ENCODE measurements around the gene SPOCK1. TPM values are rescaled to one million over a fixed set of nuclear protein-coding genes. Genes with fewer than 3 reads are reported as not detected.
A peak's percentile ranks its signal among the peaks of the same experiment; 100 is the strongest.

Gene SPOCK1
- total RNA-seq, 2 experiments from 2014 or later, result not detected

GRCh38 chr5:137078171-137078665 lies 420.9 kb downstream of the SPOCK1 start:
- ChIA-PET POLR2A (no interaction called here), CTCF (no interaction called here)
- DNase-seq (no peak), ATAC-seq (no peak)
- Mint-ChIP-seq H3K27me3 (ENCODE audit: low read depth) (no peaks in the 10 kb centered on the region), H3K4me3 (no peak overlapping the region), H3K36me3 (ENCODE audit: low read depth) (no peaks in the 10 kb centered on the region), H3K4me1 (ENCODE audit: low read depth) (no peaks in the 10 kb centered on the region), H3K9me3 (ENCODE audit: insufficient read depth) (no peaks in the 10 kb centered on the region), H3K27ac (no peak overlapping the region)

- ATAC-seq (no peak), DNase-seq (peak; percentile 26)
- Mint-ChIP-seq H3K9me3 (ENCODE audit: insufficient read depth) (no peaks in the 10 kb centered on the region), H3K27ac (no peak overlapping the region), H3K36me3 (ENCODE audit: low read depth) (no peaks in the 10 kb centered on the region), H3K27me3 (ENCODE audit: low read depth) (no peaks in the 10 kb centered on the region), H3K4me1 (ENCODE audit: low read depth) (no peaks in the 10 kb centered on the region), H3K4me3 (no peak overlapping the region)
- CTCF ChIA-PET, result interaction anchor here (0.8 kb wide), 1 partner anchor 27 kb away, joined by 3 read pairs; no protein-coding TSS in a partner anchor
- POLR2A ChIA-PET, result interaction anchor here (0.5 to 0.6 kb wide), 2 partner anchors 98 to 938 kb away, joined by 3 to 4 read pairs; no protein-coding TSS in a partner anchor
Observed at GRCh38 chr5:137075163-137075970, 423.8 kb downstream of the SPOCK1 start.

- CTCF ChIA-PET, result no interaction called here
- Mint-ChIP-seq H3K27ac (no peak overlapping the region), H3K27me3 (ENCODE audit: low read depth) (no peaks in the 10 kb centered on the region), H3K4me3 (no peak overlapping the region), H3K36me3 (ENCODE audit: low read depth) (no peaks in the 10 kb centered on the region), H3K4me1 (ENCODE audit: low read depth) (no peaks in the 10 kb centered on the region), H3K9me3 (ENCODE audit: insufficient read depth) (no peaks in the 10 kb centered on the region)
- POLR2A ChIA-PET, result no interaction called here
- ATAC-seq (no peak), DNase-seq (no peak)
Observed at GRCh38 chr5:137073189-137073588, 425.9 kb downstream of the SPOCK1 start.

- no peaks in the 10 kb centered on the region for H3K27me3 Mint-ChIP-seq (ENCODE audit: low read depth)
- ChIA-PET POLR2A (no interaction called here), CTCF (no interaction called here)
Observed at GRCh38 chr5:137072361-137073115, 426.6 kb downstream of the SPOCK1 start.

GRCh38 chr5:137071931-137072330 lies 427.2 kb downstream of the SPOCK1 start:
- no peak for DNase-seq
- Mint-ChIP-seq H3K4me1 (ENCODE audit: low read depth) (no peaks in the 10 kb centered on the region), H3K36me3 (ENCODE audit: low read depth) (no peaks in the 10 kb centered on the region), H3K27ac (no peak overlapping the region), H3K9me3 (ENCODE audit: insufficient read depth) (no peaks in the 10 kb centered on the region), H3K4me3 (no peak overlapping the region), H3K27me3 (ENCODE audit: low read depth) (no peaks in the 10 kb centered on the region)
- ATAC-seq, result no peak
- ChIA-PET POLR2A (no interaction called here), CTCF (no interaction called here)

More at GRCh38 chr5:137072361-137073115, 426.6 kb downstream of the SPOCK1 start:
- H3K27ac Mint-ChIP-seq, result no peak overlapping the region
- no peak for DNase-seq
- H3K4me3 Mint-ChIP-seq, result no peak overlapping the region
- H3K36me3 Mint-ChIP-seq (ENCODE audit: low read depth), result no peaks in the 10 kb centered on the region
- ATAC-seq, result no peak
- H3K4me1 Mint-ChIP-seq (ENCODE audit: low read depth), result no peaks in the 10 kb centered on the region
- no peaks in the 10 kb centered on the region for H3K9me3 Mint-ChIP-seq (ENCODE audit: insufficient read depth)

GRCh38 chr5:137071526-137071925 lies 427.6 kb downstream of the SPOCK1 start:
- H3K36me3 Mint-ChIP-seq (ENCODE audit: low read depth), result no peaks in the 10 kb centered on the region
- H3K27me3 Mint-ChIP-seq (ENCODE audit: low read depth), result no peaks in the 10 kb centered on the region
- no peak overlapping the region for H3K4me3 Mint-ChIP-seq
- CTCF ChIA-PET, result no interaction called here
- POLR2A ChIA-PET, result no interaction called here
- no peaks in the 10 kb centered on the region for H3K4me1 Mint-ChIP-seq (ENCODE audit: low read depth)
- no peak overlapping the region for H3K27ac Mint-ChIP-seq
- DNase-seq (no peak), ATAC-seq (no peak)
- H3K9me3 Mint-ChIP-seq (ENCODE audit: insufficient read depth), result no peaks in the 10 kb centered on the region

GRCh38 chr5:137070521-137070920 lies 428.6 kb downstream of the SPOCK1 start:
- Mint-ChIP-seq H3K27me3 (ENCODE audit: low read depth) (no peaks in the 10 kb centered on the region), H3K4me3 (no peak overlapping the region), H3K4me1 (ENCODE audit: low read depth) (no peaks in the 10 kb centered on the region), H3K9me3 (ENCODE audit: insufficient read depth) (no peaks in the 10 kb centered on the region), H3K36me3 (ENCODE audit: low read depth) (no peaks in the 10 kb centered on the region), H3K27ac (no peak overlapping the region)
- CTCF ChIA-PET, result no interaction called here
- POLR2A ChIA-PET, result no interaction called here
- DNase-seq, result no peak
- ATAC-seq, result no peak

- no peak overlapping the region for H3K4me3 Mint-ChIP-seq
- no peaks in the 10 kb centered on the region for H3K27me3 Mint-ChIP-seq (ENCODE audit: low read depth)
- H3K9me3 Mint-ChIP-seq (ENCODE audit: insufficient read depth), result no peaks in the 10 kb centered on the region
- H3K27ac Mint-ChIP-seq, result no peak overlapping the region
- ATAC-seq, result no peak
- no peaks in the 10 kb centered on the region for H3K36me3 Mint-ChIP-seq (ENCODE audit: low read depth)
- H3K4me1 Mint-ChIP-seq (ENCODE audit: low read depth), result no peaks in the 10 kb centered on the region
- POLR2A ChIA-PET, result no interaction called here
- no peak for DNase-seq
- CTCF ChIA-PET, result no interaction called here
Observed at GRCh38 chr5:137069358-137069757, 429.8 kb downstream of the SPOCK1 start.

- ChIA-PET POLR2A (no interaction called here), CTCF (no interaction called here)
- DNase-seq, result no peak
- Mint-ChIP-seq H3K36me3 (ENCODE audit: low read depth) (no peaks in the 10 kb centered on the region), H3K27ac (no peak overlapping the region), H3K27me3 (ENCODE audit: low read depth) (peaks cover 3% of the 10 kb centered on the region), H3K9me3 (ENCODE audit: insufficient read depth) (no peaks in the 10 kb centered on the region), H3K4me1 (ENCODE audit: low read depth) (no peaks in the 10 kb centered on the region), H3K4me3 (no peak overlapping the region)
- ATAC-seq, result no peak
Observed at GRCh38 chr5:137061382-137061781, 437.7 kb downstream of the SPOCK1 start.

GRCh38 chr5:137058089-137058488 lies 441.0 kb downstream of the SPOCK1 start:
- no peak for DNase-seq
- no peaks in the 10 kb centered on the region for H3K9me3 Mint-ChIP-seq (ENCODE audit: insufficient read depth)
- H3K27me3 Mint-ChIP-seq (ENCODE audit: low read depth), result peaks cover 3% of the 10 kb centered on the region
- H3K27ac Mint-ChIP-seq, result no peak overlapping the region
- no peaks in the 10 kb centered on the region for H3K4me1 Mint-ChIP-seq (ENCODE audit: low read depth)
- ChIA-PET POLR2A (no interaction called here), CTCF (no interaction called here)
- no peak overlapping the region for H3K4me3 Mint-ChIP-seq
- ATAC-seq, result no peak
- H3K36me3 Mint-ChIP-seq (ENCODE audit: low read depth), result no peaks in the 10 kb centered on the region

GRCh38 chr5:137056676-137057075 lies 442.4 kb downstream of the SPOCK1 start:
- H3K4me1 Mint-ChIP-seq (ENCODE audit: low read depth), result no peaks in the 10 kb centered on the region
- no peak overlapping the region for H3K27ac Mint-ChIP-seq
- peaks cover 3% of the 10 kb centered on the region for H3K27me3 Mint-ChIP-seq (ENCODE audit: low read depth)
- DNase-seq (no peak), ATAC-seq (no peak)
- H3K36me3 Mint-ChIP-seq (ENCODE audit: low read depth), result no peaks in the 10 kb centered on the region
- H3K9me3 Mint-ChIP-seq (ENCODE audit: insufficient read depth), result no peaks in the 10 kb centered on the region
- H3K4me3 Mint-ChIP-seq, result no peak overlapping the region
- POLR2A ChIA-PET, result no interaction called here
- CTCF ChIA-PET, result no interaction called here

GRCh38 chr5:137055271-137055872 lies 443.8 kb downstream of the SPOCK1 start:
- no peak overlapping the region for H3K4me3 Mint-ChIP-seq
- peaks cover 3% of the 10 kb centered on the region for H3K27me3 Mint-ChIP-seq (ENCODE audit: low read depth)
- no peak overlapping the region for H3K27ac Mint-ChIP-seq
- POLR2A ChIA-PET, result no interaction called here
- ATAC-seq, result no peak
- H3K36me3 Mint-ChIP-seq (ENCODE audit: low read depth), result no peaks in the 10 kb centered on the region
- CTCF ChIA-PET, result no interaction called here
- H3K4me1 Mint-ChIP-seq (ENCODE audit: low read depth), result no peaks in the 10 kb centered on the region
- no peak for DNase-seq
- H3K9me3 Mint-ChIP-seq (ENCODE audit: insufficient read depth), result no peaks in the 10 kb centered on the region

All from activated CD8-positive, alpha-beta T cell treated with anti-CD3 and anti-CD28 coated beads, Interleukin-2, amount 10 ng/mL, durations not matched to agents 7 days and 5 days (primary cell).